Stimulated activated CD4-positive, alpha-beta T cell treated with anti-CD3 and anti-CD28 coated beads, TNF-alpha, amount 100 ng/mL, for 4 hours (primary cell): Measurements from ENCODE around the gene MFNG.

Experiments
- DNase-seq, 3 experiments: peaks; one replicate each; pipeline ENCODE4 v3.0.0-alpha.2; 2020; ENCODE audit warnings: low read depth in 3 of 3

MFNG gene

DNA sequence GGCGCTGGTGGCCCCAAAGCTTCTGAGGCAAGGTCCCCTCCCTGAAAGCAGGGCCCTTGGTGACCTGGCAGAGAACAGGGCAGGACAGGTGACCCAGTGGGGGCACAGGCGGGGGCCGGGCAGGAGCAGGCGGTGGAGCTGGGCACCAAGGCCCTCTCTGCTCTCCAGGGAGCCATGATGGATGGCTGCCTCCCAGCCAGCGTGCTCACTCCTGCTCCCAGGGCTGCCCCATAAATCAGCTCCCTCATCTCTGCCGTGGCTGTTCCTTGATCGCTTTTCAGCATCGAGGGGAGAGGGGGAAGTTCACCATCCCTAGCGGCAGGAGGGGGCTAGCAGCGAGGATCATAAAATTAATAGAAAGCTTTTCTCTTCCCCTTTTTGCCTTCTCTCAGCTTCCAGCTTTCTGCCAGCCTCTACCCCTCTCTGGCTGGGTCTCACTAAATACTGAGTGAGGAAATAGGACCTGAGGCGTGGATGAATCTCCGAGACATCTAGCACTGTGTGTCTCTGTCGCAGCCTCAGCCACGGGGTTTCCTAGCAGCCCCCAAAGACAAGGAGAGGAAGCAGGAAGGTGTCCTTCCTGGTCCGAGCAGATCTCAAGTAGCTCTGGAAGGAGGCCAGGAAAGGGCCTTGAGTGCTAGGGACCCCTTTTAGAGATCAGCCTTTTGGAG lies 36.7 kb downstream of the MFNG start:
- no peak for DNase-seq

DNA sequence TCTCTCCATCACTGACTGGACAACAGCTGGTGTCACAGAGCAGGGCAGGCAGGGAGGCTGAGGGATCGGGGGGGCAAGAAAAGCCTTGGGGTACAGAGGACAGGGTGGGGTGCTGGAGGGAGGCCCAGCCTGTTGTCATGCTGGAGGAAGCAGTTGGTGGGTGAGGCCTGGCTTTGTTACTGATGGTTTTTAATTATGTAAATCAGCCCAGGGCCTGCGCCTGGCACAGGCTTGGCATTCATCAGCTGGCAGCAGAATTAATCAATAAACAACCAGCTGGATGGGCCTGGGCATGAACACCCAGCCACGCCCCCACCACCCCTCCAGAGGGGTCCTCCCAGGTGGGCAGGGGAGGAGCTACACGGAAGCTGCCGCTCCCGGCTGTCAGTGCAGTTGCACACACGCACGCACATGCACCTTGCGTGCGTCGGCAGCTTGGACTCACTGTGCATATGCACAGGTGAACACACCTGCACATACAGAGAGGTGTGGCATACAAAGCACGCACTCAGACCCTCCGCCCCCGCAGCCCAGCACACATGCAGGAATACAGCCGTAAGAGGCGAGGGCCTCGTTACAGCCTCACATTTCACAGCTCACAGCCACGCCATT lies 37.6 kb downstream of the MFNG start:
- DNase-seq: no peak

DNA sequence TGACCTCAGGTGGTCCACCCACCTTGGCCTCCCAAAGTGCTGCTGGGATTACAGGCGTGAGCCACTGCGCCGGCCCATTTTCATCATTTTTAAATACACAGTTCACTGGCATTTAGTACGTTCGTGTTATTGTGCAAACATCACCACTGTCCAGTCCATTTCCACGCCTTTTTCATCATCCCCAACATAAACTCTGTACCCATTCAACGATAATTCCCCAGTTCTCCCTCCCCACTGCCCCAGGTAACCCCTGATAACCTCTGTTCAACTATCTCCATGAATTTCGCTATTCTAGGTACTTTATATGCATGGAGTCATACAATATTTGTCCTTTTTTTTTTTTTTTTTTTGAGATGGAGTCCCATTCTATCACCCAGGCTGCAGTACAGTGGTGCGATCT lies 40.7 kb downstream of the MFNG start:
- no peak for DNase-seq

DNA sequence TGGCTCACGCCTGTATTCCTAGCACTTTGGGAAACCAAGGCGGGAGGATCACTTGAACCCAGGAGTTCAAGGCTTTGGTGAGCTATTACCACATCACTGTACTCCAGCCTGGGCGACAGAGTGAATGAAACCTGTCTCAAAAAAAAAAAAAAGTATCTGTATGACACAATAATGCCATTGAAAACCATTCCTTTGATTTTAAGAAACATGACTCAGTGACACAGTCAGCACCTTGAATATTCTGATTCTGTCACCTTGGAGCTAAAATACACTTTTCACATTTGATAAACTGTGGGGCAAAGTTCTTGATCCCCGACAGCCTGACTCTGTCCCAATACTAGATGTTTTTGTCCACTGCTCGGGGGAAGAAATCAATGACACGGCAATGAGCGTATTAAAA lies 42.2 kb downstream of the MFNG start:
- no peak for DNase-seq

DNA sequence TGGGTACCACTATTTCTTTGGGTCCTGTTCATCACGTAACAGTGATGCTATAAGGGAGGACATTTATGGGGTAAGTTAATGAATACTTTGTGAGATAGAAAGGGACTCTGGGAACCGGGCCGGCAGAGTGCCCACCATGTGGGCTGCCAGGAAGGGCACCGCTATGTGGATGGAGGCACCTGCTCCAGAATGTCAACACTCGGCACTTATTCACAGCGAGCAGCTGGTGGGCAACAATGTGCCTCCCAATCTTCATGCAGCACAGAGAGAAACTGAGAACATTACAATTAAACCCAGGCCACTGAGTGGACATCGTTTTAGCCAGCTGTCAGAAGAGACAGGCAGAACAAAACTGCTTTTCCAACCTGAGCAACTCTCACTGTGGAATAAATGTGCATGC lies 43.1 kb downstream of the MFNG start:
- DNase-seq: no peak

DNA sequence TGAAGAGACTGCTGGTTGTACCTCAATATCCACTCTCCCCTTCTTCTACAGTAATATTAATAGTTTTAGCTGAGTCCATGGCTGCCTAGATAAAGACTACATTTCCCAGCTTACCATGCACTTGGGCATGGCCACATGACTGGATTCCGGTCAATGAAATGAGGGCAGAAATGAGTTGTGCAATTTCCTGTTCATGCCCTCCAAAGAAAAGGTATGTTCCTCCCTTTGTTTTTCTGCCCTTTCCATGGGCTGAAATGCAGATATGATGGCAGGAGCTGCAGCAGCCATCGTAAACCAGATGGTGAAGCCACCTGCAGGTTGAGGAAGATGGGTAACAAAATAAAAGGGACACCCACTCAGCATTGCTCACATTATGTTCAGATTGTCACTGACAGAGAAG lies 43.6 kb downstream of the MFNG start:
- DNase-seq: no peak

DNA sequence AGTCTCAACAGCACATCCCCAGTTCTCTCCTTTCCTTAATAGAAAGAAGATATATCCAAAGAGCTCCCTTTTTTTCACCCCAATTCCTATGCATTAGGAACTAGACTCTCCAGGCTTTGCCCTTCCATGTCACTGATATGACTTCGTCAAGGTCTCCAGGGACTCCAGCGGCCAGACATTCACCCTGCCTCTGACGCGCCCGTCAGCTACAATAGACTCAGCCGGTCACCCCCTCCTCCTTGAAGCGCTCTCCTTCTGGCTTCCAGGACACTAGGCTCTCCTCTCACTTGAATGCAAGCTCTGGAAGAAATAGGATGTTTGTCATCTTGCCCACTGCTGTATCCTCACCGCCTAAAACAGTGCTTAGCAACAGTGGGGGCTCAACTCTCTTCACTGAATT lies 44.0 kb downstream of the MFNG start:
- no peak for DNase-seq

DNA sequence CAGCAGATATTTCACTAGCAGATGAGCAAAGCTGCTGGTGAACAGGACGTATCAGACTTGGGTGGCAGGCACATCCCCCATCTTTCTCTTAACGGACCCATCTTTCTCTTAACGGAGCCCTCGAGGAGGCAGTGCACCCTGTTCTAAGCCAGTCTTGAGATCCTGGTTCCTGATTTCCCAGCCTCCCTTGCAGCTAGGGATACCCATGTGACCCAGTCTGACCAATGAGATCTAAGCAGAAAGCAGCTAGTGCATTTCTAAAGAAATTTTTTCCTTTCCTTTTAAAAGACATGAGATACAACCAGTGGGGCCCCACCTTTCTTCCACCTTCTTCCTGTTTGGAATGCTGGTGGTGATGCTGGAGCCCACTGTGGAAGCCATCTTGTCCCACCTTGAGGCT lies 45.3 kb downstream of the MFNG start:
- no peak for DNase-seq

DNA sequence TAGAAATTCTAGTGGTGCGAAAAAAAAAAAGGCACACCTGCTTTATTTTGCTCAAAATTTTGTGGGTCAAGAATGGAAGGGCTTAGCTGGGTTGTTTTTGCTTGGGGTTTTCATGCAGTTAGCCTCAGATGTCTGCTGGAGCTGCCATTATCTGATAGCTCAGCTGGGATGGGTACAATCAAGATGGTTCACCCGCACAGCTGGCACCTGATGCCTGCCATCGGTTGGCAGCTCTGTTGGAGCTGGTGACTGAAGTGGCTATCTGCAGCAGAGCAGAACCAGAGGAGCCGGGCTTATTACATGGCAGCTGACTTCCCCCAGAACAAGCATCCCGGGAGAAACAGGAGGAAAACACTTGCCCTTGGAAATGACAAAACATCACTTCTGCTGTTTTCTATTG lies 46.8 kb downstream of the MFNG start:
- DNase-seq: no peak

DNA sequence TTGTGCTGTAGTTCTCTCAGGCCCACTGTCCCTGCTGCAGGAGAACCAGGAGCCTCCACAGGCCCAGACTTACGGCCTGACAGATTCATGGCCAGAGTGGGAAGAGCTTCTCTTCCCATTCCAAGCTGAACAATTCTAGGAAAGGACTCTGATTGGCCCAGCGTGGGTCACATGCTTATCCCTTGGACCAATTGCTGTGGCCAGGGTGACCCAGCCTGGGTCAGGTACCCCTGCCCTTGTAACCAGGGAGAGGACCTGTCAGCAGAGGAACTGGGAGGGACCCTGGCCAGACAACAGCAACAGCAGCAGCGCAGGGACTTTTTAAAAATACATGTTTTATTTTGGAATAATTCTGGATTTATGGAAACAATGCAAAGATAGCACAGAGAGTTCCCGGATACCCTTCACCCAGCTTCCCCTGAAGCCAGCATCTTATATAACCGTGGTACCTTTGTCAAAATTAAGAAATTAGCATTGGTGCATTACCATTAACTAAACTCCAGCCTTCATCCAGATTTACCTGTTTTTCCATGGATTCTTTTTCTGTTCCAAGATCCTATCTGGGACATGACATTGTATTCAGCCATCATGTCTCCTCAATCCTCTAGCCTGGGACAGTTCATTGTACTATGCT lies 50.1 kb downstream of the MFNG start:
- no peak for DNase-seq

DNA sequence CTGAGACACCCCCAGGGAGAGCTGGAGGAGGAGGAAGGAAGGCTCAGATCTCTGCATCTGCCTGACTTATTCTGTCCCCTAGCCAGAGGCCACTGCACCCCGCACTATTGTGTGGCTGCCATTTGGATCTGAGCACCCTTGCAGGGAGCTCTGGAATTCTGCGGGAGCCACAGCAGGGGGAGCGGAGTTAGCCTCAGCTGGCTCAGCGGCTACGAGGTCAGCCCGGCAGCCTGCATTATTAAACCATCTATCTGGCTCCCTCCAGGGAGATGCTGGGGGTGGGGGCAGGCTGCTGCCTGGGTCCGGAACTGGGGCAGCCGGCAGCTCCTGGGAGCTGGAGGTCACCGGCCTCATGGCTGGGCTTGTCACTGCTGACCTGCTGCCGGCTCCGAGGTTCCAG lies 52.4 kb downstream of the MFNG start:
- DNase-seq: no peak

DNA sequence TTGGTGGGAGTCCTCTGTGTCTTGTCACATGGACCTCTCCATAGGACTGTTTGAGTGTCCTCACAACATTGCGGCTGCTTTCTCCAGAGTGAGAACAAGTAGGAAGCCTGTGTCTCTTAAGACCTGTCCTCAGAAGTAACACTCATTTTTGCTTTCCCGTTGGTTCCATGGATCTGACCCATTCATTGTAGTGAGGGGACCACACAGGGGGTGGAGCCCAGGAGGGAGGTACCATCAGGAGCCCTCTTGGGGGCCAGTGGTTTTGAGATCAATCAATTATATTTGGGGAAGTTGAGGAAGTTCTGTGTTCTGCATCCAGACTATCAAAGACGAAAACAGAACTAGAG lies 53.5 kb downstream of the MFNG start:
- no peak for DNase-seq

DNA sequence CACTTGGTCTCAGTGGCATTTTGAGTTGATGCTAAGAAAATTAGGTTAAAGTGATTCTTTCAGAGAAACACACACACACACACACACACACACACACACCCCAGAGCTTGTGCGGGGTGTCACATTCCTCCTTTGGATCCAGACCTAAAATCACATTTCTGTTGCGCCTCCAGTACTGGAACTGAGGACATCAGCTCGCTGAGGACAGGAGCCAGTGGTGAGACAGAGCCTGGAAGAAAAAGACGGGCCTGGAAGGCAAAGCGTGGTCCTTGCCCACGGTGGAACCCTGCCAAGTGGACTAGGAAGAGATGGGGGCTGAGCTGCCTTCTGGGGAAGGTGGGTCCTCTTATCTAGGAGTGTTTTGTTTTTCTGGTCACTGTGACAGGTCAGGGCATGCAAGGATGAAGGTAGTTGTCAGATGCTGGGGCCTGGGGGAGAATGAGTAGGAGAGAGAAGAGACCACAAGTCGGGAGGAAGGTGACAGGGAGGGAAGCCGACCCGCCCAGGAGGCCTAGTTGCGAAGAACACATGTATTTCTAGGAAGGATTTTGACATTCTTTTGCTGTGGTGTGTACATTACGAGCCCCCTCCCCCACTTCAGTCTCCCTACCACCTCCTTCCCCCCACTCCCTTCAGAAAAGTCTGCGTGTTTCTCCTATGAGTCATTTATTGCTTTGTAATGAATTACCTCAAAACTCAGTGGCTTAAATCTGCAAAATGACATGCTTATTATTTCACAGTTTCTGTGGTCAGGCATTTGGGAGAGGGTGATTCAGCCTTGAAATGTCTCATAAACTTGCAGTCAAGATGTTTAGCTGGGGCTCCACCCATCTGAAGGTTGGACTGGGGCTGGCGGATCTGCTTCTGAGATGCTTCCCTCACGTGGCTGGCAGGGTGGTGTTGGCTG lies 54.1 kb downstream of the MFNG start:
- no peak for DNase-seq

DNA sequence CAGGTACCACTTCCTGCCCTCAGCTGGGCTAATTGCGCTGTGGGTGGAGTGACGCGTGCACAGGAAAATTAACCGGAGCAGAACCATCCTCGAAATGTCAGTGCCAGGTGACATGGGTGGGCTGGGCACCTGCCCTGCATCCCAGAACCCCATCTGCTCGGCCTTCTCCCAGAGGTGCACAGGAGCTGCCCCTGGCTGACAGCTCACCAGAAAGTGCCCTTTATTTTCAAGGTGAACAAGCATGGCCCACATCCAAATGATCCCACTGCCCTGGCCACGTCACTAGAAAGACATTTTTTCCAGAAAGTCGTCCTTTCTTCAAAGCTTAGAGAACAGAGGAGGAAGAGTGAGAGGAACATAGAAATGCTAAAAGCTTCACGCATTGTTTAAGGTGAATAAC lies 54.8 kb downstream of the MFNG start:
- DNase-seq: no peak

DNA sequence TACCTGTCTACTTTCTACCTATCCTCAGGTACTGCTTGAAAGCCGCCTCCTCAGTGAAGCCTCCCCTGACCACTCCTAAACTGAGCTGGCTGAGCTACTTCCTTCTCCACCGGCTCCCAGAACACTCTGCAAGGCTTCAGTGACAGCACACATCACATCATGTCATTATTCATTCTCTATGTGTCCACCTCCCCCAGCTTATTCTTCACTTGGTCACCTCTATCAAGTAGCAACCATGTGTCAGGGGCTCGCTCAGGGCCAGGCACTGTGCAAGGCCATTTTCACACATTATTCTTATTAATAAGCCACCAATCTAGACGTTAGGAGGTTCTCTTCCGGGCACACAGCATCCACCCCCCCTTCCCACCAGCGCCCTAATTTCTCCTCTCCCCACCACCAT lies 55.2 kb downstream of the MFNG start:
- DNase-seq: no peak

DNA sequence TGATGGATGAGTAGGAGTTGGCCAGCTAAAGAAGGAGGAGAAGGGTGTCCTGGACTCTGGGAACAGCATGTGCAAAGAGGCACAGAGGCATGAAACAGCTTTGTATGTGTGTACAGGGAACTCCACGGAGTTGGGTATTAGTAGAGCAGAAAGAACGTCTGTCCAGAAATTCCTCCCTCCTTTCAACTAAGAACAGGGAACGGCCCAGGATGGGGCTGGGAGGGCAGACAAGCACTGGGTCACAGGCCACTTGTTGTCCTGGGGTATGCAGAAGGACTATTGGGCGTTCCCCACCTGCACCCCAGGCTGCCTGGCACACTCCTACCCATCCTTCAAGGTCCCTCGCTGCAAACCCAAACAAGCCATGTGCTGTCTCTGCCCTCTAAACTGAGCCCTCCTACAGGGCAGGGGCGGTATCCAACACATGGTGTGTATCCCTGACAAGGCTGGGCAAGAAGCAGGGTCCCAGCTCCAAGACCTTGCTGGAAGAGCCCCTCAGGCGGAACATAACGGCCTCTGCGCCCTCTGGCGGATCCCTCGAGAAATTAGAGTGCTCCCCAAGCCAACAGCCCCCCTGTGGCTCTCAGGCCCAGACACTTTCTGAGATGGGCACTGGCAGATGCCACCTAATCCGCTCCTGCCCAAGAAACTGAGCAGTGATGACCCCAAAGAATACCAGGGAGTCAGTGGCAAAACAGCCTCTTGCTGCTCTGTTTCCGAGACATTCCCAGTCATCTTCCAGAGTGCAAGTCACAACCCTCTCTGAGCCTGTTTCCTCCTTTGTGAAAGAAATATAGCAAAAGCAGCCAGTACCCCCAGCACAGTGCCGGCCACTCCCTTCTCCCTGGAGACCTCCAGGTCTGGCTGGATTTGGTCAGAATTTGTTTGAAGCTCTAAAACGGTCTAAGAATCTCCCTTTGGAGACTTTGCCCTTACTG lies 57.3 kb downstream of the MFNG start:
- peak; percentile 20 to 31 (median 28) for DNase-seq

DNA sequence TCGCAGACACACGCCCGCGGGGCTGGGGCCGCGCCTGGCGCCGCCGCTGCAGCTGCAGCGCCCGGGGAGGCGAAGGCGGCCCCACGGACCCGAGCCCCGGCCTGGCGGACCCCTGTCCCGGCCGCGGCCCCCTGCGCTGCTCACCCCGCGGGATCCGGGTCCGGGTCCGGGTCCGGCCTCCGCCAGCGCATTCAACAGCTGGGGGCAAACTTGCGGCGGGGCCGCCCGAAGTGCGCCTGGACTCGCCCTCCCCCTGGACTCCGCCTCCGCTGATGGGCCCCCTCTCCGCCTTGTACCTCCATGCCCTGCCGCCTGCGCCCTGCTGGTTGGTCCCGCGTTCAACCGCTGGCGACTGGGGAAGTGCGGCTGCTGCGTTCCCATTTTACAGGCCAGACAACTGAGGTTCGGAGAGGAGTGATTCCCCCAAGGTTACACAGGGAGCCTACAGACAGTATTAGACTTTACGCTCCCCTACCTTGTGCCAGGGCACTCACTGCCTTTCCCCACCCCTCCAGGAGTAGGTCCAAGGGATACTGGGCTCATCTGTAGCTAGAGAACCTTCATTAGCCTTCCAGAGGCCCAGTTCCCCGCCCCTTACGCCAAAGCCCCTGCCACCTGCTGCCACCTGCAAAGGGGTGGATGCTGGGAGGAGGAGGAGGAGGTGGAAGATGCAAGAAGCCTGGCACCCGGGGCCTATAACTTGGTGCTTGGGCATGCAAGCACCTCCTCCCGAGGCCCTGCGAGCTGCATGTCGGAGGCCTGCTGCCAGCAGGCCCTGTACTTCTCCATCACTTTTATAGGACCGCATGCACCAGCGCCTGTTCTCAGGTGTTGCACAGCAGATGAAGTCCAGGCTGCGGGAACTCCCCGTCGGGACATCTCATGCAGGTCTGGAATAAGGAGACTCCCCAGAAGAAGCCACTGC lies 58.2 kb downstream of the MFNG start:
- DNase-seq: no peak

DNA sequence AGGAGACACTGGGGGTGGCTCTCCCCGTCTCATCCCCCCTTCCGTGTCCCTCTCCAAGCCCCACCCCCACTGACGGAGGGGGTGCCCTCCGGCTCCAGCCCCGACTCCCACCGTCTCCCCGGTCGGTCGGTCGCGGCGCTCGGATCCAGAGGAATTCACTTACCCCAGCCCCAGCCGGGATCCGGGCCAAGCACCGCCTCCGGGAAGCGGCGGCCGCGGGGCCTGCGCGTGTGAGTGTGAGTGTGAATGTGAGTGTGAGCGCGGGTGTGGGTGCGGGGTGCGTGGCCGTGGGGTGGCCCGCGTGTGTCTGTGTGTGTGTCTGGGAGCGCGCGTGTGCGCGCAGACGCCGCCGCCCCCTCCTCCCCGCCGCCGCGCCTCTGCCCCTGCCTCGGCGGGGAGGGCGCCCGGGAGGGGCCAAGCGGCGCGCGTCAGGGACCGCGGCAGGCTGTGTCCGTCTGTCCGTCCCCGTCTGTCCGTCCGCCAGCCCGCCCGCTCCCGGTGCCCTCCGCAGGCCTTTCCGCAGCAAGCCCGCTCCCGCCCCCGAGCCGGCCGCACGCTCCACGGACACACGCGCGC lies 59.0 kb downstream of the MFNG start, which contains the start of gene ELFN2:
Gene ELFN2 (minus strand): TSS at position 345 of the 576 bp plus-strand sequence. CDS start 51,945 bp downstream, outside the sequence.
- no peak for DNase-seq

DNA sequence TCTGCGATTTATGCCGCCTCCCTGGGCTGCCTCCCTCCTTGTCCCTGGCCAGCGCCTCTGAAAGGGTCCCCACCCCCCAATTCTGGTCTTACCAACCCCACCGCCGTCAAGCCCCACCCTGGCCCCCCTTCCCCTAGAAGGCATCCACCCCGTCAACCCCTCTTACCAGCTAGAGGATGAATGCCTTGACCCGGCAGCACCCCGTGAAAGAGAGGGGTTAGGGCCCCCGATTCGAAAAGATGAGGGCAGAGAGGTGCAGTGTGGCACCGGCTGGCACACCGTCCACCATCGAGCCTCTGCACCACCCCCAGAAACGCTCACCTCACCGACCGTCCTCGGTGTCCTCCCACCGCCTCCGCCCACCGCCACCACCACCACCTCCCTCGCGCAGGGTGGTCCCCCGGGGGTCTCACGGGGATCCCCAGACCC lies 59.5 kb downstream of the MFNG start:
- no peak for DNase-seq
